ENCODE data around the gene SCPEP1.

Gene SCPEP1

DNA sequence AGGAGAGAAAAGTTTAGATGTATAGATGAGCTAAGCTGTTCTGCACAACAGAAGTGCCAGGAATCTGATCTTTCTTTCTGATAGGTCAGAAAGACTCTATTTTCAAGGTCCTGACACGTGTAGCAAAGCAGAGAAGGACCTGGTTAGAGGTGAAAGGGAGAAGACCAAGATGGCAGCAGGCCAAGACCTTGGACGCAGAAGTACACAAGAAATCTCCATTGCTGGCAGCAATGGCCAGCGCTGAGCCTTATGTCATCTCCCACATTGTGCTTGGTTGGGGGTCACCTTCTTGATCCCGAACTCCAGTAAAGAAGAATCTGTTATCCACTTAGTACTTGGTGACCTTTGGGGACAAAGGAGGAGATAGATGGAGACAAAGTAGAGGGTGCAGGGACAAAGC lies 65.3 kb downstream of the SCPEP1 start:
- TF ChIP-seq, protein P1, sequence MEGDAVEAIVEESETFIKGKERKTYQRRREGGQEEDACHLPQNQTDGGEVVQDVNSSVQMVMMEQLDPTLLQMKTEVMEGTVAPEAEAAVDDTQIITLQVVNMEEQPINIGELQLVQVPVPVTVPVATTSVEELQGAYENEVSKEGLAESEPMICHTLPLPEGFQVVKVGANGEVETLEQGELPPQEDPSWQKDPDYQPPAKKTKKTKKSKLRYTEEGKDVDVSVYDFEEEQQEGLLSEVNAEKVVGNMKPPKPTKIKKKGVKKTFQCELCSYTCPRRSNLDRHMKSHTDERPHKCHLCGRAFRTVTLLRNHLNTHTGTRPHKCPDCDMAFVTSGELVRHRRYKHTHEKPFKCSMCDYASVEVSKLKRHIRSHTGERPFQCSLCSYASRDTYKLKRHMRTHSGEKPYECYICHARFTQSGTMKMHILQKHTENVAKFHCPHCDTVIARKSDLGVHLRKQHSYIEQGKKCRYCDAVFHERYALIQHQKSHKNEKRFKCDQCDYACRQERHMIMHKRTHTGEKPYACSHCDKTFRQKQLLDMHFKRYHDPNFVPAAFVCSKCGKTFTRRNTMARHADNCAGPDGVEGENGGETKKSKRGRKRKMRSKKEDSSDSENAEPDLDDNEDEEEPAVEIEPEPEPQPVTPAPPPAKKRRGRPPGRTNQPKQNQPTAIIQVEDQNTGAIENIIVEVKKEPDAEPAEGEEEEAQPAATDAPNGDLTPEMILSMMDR (IDR thresholded peaks at IDR 0.05) = no peak
- no peak for DNase-seq (ENCODE audit: low spot score)
- H3K4me3 ChIP-seq = no peak overlapping the region
- no peak overlapping the region for H3K27ac ChIP-seq

DNA sequence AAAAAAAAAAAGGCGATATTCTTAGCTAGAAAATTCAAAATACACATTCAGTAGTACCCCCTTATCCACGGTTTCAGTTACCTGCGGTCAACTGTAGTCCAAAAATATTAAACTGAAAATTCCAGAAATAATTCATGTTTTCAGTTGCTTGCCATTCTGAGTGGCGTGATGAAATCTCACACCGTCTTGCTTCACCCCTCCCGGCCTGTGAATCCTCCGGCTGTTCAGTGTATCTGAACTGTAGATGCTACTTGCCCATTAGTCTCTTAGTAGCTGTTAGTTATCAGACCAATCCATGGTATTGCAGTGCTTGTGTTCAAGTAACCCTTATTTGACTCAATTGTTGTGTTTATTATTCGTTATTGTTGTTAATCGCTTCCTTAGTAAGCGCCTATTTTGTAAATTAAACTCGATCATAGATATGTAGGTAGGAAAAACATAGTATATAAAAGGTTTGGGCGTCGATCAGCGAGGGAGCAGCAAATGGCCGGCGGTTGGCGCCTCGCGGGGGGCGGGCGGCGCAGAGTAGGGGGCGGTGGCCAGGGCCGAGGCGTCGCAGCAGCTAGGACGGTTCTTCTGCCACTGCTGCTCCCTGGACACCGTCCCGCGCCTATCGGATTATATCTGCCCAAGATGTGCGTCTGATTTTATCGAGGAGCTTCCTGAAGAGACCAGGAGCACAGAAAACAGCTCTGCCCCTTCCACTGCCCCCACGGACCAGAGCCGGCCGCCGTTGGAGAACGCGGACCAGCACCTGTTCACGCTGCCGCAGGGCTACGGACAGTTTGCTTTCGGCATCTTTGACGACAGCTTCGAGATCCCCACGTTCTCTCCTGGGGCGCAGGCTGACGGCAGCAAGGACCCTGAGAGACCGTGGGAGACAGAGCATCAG lies 67.3 kb downstream of the SCPEP1 start:
- TF ChIP-seq, protein P1 (IDR thresholded peaks at IDR 0.05) = no peak
- no peak for DNase-seq (ENCODE audit: low spot score)
- H3K4me3 ChIP-seq = peak overlapping the region; percentile 75
- H3K27ac ChIP-seq = peak overlapping the region in 1 of 2 donors; percentile 74

DNA sequence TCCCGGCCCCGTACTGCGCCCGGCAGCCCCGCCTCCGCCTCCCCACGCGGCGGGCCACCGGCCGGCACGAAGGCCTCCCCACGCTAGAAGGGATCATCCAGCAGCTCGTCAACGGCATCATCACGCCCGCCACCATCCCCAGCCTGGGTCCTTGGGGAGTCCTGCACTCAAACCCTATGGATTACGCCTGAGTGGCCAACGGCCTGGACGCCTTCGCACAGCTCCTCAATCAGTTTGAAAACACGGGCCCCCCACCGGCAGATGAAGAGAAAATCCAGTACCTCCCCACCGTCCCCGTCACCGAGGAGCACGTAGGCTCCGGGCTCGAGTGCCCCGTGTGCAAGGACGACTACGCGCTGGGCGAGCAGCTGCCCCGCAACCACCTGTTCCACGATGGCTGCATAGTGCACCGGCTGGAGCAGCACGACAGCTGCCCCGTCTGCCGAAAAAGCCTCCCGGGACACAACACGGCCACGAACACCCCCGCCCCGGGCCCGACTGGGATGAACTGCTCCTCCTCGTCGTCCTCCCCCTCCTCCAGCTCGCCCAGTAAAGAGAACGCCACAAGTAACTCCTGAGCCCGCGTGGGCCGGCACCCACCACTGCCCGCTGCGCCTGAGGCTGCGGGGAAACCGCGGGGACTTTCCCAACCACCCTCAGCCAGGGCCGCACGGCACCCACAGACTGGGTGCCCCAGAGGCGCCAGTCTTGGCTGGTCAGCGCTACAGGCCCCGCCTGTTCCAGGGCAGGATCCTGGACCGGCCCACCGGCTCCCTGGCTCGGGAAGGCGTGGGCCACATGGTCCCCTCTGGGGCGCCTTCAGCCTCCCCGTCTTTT lies 68.2 kb downstream of the SCPEP1 start:
- Histone ChIP-seq H3K4me3 (peak overlapping the region; percentile 75), H3K27ac (peak overlapping the region in 1 of 2 donors; percentile 74)
- TF ChIP-seq, protein P1 (IDR thresholded peaks at IDR 0.05) = no peak
- no peak for DNase-seq (ENCODE audit: low spot score)

DNA sequence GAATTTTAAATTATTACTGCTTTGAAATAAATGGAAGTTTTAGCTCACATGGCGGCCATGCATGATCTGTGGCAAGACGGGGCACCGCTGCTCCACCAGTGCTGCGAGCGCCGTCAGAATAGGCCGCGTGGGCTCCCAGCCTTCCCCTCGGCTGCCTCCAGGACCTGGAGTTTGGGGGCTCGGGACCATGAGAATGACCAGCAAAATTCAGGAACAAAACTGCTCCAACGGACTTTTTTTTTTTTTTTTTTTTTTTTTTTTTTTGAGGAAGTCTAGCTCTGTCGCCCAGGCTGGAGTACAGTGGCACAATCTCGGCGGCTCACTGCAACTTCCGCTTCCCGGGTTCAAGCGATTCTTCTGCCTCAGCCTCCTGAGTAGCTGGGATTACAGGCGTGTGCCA lies 68.8 kb downstream of the SCPEP1 start:
- no peak for DNase-seq (ENCODE audit: low spot score)
- peak overlapping the region in 1 of 2 donors; percentile 74 for H3K27ac ChIP-seq
- peak overlapping the region; percentile 75 for H3K4me3 ChIP-seq
- TF ChIP-seq, protein P1 (IDR thresholded peaks at IDR 0.05) = no peak

DNA sequence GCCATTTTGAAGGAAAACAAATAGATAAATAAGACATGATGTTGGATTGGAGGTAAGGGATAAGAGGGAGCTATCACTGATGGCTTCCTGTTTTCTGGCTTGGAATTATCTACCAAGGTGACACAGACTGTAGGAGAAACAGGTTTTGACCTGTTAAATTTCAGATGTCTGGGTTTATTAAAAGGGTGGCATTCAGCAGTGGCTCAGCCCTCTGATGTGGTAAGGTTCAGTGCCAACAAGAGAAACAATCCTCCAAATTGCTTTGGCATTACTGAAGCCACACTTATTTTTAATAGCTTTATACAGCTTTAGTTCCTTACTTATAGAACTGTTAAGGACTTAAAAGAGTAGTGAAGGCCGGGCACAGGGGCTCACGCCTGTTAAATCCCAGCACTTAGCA lies 70.2 kb downstream of the SCPEP1 start:
- TF ChIP-seq, protein P1 (IDR thresholded peaks at IDR 0.05) = no peak
- no peak overlapping the region for H3K27ac ChIP-seq
- H3K4me3 ChIP-seq = no peak overlapping the region
- no peak for DNase-seq (ENCODE audit: low spot score)

DNA sequence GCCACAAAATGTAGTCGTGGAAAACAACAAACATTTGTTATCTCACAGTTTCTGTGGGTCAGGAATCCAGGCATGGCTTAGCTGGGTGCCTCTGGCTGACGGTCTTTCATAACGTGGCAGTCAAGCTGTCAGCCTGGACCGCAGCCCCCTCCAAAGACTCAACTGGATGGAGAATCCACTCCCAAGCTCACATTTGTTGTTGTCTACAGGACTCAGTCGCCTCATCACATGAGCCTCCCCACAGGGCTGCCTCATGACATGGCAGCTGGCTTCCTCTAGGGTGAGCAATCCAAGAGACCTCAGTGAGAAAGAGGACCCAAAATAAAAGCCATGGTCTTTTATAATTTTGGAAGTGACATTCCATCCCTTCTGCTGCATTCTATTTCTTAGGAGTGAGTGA lies 72.4 kb downstream of the SCPEP1 start:
- Histone ChIP-seq H3K27ac (no peak overlapping the region), H3K4me3 (no peak overlapping the region)
- no peak for DNase-seq (ENCODE audit: low spot score)
- TF ChIP-seq, protein P1 (IDR thresholded peaks at IDR 0.05) = no peak

All from coronary artery (tissue), 2 donors.